Activated CD8-positive, alpha-beta memory T cell treated with anti-CD3 and anti-CD28 coated beads, Interleukin-2, amount 50 U/mL, for 24 hours (primary cell): Measurements from ENCODE around the gene HEPH.
"Not testable (repeated sequence)": the region's sequence is repeated elsewhere in the genome, so short reads cannot be mapped to it uniquely, and the experiment has no call there.

ENCODE experiments used
- DNase-seq: peaks from one replicate; pipeline ENCODE4 v3.0.0-alpha.2; 2020; ENCODE audit errors: extremely low read depth

The HEPH gene, protein sequence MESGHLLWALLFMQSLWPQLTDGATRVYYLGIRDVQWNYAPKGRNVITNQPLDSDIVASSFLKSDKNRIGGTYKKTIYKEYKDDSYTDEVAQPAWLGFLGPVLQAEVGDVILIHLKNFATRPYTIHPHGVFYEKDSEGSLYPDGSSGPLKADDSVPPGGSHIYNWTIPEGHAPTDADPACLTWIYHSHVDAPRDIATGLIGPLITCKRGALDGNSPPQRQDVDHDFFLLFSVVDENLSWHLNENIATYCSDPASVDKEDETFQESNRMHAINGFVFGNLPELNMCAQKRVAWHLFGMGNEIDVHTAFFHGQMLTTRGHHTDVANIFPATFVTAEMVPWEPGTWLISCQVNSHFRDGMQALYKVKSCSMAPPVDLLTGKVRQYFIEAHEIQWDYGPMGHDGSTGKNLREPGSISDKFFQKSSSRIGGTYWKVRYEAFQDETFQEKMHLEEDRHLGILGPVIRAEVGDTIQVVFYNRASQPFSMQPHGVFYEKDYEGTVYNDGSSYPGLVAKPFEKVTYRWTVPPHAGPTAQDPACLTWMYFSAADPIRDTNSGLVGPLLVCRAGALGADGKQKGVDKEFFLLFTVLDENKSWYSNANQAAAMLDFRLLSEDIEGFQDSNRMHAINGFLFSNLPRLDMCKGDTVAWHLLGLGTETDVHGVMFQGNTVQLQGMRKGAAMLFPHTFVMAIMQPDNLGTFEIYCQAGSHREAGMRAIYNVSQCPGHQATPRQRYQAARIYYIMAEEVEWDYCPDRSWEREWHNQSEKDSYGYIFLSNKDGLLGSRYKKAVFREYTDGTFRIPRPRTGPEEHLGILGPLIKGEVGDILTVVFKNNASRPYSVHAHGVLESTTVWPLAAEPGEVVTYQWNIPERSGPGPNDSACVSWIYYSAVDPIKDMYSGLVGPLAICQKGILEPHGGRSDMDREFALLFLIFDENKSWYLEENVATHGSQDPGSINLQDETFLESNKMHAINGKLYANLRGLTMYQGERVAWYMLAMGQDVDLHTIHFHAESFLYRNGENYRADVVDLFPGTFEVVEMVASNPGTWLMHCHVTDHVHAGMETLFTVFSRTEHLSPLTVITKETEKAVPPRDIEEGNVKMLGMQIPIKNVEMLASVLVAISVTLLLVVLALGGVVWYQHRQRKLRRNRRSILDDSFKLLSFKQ

DNA sequence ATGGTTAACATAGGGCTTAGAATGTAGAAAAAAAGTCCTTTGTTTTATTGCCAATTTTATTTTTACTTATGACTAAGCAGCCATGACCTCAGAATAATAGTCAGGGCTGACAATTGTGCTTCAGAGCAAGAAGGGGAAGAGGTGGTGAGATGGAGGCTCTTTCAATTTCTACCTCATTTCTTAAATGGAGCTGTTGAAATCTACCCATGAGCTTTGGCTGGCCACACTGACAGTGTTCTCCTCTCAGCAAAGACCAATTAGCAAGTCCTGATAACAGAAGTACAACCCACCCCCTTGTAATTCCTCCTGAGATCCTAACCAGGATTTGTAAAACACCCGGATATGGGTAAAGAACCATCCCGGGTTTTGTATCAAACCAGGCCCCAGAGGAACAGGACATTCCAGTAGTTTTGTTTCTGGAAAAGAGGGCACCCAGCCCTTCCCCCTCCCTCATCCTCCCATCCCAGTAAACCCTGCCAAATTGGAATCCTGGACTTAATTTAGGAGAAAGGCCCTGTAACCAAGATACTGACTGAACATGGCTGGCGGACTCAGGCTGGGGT, at the start of gene HEPH:
Gene HEPH, plus strand, starts transcription at position 399 of the 563 bp plus-strand sequence. CDS start 6,324 bp downstream, outside the sequence.
- DNase-seq = no peak

DNA sequence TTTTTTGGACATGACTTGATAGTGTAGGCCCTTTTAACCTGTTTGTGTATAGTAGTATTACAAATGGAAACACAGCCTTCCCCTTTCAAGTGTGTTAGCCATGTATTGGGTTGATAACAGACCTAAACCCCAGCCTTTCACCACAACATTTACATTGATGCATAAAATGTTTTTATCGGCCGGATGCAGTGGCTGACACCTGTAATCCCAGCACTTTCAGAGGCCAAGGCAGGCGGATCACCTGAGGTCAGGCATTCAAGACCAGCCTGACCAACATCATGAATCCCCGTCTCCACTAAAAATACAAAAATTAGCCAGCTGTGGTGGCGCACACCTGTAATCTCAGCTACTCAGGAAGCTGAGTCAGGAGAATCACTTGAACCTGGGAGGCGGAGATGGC, 45.3 kb upstream of the HEPH start:
- not testable (repeated sequence) for DNase-seq

DNA sequence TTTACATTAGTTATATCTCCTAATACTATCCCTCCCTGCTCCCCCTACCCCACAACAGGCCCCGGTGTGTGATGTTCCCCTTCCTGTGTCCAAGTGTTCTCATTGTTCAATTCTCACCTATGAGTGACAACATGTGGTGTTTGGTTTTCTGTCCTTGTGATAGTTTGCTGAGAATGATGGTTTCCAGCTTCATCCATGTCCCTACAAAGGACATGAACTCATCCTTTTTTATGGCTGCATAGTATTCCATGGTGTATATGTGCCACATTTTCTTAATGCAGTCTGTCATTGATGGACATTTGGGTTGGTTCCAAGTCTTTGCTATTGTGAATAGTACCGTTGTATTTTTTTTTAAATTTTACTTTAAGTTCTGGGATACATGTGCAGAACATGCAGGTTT, 42.7 kb upstream of the HEPH start:
- DNase-seq = not testable (repeated sequence)

DNA sequence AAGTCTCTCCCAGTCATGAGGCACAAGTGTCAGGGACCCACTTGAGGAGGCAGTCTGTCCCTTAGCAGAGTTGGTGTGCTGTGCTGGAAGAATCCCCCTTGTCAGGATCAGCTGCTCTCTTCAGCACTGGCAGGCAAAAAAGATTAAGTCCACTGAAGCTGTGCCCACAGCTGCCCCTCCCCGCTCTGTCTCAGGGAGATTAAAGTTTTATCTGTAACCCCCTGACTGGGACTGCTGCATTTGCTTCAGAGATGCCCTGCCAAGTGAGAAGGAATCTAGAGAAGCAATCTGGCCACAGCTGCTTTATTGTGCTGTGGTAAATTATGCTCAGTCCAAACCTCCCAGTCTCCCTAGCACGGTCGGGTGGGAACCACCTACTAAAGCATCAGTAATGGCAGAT, 37.4 kb upstream of the HEPH start:
- no peak for DNase-seq

DNA sequence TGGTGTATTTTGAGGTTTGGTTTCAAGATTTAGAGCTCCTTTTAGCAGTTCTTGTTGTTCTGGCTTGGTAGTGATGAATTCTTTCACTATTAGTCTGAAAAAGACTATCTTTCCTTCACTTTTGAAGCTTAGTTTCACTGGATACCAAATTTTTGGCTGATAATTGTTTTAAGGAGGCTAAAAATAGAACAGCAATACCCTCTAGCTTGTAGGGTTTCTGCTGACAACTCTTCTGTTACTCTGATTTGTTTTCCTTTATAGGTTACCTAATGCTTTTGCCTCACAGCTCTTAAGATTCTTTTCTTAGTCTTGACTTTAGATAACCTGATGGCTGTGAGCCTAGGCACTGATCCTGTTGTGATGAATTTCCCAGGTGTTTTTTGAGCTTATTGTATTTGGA, 33.6 kb upstream of the HEPH start:
- no peak for DNase-seq

DNA sequence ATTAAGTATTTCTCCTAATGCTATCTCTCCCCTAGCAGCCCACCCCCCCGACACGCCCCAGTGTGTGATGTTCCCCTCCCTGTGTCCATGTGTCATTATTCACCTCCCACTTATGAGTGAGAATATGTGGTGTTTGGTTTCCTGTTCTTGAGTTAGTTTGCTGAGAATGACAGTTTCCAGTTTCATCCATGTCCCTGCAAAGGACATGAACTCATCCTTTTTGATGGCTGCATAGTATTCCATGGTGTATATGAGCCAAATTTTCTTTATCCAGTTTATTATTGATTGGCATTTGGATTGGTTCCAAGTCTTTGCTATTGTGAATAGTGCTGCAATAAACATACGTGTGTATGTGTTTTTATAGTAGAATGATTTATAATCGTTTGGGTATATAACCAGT, 28.8 kb upstream of the HEPH start:
- not testable (repeated sequence) for DNase-seq

DNA sequence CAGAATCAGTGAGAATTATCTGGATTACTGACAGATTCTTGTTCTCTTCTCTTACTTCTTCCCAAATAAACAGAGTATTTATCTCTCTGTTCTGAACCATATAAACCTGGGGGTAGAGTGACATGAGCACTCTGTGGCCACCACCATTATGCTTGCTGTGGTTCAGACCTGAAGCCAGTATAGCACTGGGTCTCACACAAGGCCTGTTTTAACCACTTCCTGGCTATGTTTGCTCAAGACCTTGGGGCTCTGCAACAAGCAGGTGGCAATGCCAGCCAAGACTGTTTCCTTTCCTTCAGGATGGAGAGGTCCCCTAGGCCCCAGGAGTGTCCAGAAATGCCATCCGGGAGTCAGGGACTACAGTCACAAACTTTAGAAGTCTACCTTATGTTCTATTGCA, 21.7 kb upstream of the HEPH start:
- no peak for DNase-seq

DNA sequence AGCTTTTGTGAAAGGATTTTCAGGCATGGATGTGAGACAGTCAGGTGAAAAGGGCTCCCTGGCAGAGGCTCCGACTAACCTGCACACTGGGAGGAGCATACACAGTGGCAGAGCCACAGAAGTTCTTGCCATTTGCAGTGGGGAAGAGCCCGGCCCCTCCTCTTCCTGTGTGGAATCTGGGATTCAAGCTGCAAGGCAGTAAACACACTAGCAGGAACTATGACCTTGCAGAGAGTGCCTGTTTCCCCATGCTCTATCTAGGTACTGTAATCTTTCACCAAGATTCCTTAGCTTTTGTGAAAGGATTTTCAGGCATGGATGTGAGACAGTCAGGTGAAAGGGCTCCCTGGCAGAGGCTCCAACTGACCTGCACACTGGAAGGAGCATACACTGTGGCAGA, 19.8 kb upstream of the HEPH start:
- DNase-seq = no peak

DNA sequence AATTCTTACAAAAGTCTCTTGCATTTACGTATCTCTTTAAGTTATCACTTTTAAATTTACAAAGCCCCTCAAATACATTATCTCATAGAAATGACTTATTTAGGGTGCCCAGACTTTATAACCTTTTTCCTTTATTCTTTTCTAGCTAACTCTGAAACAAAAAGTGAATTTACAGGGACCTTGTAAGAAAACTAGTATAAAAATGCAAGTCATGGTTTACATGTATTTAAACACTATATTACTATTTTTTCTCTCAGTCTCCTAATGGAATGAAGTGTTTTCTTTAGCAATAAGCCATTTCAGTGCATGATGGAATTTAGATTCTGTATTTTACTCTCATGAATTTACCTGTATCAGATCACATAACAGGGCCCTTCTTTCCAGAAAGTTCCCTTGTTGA, 14.5 kb upstream of the HEPH start:
- no peak for DNase-seq

DNA sequence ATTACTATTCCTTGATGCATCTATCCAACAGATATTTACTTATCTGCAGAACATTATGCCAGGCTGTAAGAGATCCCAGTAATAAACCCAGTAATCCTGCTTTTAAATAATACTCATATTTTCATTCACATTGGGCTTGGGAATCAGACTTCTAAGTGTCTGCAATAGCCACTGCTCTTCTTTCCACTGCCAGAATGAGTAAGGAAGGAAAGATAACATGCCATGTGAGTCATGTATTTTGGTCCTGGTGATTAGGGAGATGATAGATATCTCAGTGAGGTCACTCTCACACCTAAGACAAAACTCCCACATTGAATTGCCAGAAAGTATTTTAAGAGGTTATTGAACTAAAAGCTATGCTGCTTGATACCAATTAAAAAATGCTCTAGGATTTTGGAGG, 13.9 kb upstream of the HEPH start:
- DNase-seq = no peak

DNA sequence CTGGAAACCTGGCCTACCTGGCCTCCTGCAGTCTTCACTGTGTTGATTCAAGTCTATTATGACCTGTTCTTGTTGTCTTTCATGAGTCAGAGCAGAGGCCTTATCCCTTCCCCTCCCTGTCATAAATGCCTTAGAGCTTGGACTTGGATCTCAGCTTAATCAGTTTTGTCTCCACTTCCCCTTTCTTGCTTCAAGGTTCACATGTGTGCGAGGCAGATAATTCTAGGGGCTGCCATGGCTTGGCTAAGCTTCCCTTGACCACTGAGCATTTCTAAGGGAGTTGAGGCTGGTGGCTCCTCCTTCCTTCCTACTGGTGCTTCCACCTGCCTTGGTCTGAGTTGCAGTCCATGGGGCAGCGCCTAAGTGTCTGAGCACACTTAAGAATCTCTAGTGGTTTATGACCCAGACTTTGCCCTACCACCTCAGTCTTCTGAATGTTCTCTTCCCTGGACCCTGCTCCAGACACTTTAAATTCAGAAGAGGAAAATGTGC, 1.7 kb upstream of the HEPH start:
- DNase-seq = no peak

DNA sequence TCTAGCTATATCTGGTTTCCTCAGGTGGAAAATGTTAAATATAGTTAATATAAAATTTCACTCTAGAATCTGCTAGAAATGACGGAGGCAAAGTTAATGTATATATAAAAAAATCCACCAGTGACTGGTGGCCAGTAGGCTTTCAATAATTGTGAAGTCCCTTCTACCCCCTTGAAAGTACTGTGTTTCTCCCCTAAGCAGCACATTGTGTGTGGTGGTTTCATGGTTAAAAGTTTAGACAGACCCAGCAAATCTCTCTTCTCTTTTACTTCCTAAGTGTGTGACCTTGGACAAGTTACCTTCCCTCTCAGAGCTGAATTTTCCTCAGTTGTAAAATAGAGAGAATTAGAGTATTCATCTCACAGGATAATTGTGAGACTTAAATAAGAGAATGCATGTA, 600 bp upstream of the HEPH start:
- DNase-seq = no peak

DNA sequence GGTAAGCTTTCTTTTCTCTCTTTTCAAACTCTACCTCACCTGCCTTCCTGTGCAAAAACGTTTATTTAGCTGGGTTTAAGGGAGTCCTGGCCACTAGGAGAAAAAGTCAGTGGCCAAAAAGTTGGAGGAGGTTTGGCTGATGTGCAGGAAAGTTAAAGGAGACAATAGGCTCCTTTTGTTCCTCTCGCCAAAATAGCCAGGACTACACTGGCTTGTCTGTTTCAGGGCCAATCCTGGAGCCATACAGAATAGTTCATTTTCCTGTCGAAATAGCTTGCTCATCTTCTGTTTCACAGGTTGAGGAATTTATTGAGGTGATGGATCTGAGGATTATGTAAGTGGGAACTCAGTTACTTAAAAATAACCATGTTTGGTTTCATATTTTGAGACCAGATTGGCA, 423 bp downstream of the HEPH start:
- DNase-seq = no peak

DNA sequence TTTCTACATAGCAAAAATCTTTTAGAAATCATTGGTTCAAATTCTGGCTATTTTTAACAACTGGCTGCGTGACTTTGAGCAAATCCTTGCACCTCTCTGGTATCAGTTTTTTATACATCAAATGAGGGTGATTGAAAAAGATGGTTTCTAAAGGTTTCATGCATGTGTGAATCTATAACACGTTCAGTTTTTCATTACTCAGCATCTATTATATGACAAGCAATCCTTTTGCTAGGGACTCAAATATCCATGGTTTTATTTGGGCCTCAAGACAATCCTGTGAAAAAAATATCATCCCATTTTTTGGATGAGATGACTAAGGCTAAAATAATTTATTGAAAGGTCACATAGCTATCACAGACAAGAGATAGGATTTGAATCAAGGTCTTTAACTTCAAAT, 884 bp downstream of the HEPH start:
- DNase-seq = no peak

DNA sequence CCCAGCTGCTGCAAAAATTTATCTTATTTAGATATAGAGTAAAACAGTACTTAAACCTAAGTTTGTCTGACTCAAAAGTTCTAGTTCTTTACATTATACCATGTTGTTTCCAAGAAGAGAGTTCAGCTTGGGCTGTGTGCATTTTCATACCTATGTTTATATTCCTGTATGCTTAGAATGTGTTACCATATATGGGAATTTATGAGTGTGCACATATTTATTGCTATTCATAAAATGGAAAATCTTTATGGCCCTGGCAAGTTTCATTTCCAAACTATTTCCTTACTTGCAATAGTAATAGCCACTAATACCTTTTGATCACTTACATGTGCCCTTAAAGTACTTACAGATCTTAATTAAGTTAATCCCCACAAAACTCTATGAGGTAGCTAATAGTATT, 2.6 kb downstream of the HEPH start:
- DNase-seq = no peak

DNA sequence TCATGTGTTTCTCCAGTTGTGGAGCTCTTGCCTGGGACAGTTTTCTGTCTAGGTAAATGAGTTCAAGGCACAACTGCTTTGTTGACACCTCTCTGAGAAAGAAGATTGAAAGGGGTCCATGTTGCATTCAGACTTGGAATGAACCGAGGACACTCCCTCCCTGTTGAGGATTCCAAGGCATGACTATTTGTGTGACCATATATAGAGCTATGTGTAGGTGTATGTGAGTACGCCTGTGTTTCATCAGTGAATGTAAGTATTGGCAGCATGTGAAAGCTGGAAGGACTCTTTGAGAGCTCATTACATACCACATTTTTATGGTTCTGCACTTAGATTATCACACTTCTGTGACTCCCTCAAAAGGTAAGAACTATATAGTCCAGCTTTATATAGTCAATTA, 3.4 kb downstream of the HEPH start:
- no peak for DNase-seq

DNA sequence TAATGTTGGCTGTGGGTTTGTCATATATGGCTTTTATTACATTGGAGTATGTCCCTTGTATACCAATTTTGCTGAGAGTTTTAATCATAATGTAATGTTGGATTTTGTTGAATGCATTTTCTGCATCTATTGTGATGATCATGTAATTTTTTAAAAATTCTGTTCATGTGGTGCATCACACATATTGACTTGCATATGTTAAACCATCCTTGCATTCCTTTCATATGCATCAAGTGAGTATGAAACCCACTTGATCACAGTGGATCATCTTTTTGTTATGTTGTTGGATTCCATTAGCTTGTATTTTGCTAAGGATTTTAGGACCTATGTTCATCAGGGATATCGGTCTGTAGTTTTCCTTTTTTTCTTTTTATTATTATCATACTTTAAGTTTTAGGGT, 12.1 kb downstream of the HEPH start:
- no peak for DNase-seq

DNA sequence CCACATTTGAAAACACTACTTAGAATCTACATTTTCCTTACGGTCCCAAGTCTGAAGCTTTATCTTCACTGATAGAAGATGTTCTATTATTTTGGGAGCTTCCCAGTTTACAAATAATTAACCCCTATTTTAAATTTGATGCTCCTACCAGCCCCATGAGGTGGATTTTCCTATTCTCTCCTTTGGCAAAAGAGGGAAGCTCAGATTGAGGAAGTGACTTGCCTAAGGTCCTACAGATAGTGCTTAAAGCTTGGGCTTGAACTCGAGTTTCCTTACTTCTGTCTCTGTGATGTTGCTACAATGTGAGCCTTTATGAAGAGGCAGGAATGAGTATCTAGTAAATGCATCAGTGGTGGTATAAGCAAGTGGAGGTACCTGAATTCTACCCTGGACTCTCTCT, 27.5 kb downstream of the HEPH start:
- no peak for DNase-seq

DNA sequence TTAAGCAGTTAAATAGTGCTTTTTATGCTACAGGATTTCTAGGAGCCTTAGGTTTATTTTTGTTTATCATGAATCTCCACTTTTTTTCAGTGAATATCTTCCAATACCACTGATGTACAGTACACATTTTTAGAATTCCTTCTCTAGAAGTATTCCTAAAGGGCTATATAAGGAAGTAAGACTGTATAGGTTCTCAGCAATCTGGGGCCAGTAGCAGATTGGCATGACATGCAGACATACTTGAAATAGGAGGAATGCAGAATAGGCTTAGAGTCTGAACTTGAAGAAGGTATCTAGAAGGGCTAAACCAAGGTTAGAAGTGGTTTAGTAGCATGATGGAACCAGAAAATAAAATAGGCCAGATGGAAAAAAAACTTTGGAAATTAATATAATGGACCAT, 29.8 kb downstream of the HEPH start:
- DNase-seq = no peak

DNA sequence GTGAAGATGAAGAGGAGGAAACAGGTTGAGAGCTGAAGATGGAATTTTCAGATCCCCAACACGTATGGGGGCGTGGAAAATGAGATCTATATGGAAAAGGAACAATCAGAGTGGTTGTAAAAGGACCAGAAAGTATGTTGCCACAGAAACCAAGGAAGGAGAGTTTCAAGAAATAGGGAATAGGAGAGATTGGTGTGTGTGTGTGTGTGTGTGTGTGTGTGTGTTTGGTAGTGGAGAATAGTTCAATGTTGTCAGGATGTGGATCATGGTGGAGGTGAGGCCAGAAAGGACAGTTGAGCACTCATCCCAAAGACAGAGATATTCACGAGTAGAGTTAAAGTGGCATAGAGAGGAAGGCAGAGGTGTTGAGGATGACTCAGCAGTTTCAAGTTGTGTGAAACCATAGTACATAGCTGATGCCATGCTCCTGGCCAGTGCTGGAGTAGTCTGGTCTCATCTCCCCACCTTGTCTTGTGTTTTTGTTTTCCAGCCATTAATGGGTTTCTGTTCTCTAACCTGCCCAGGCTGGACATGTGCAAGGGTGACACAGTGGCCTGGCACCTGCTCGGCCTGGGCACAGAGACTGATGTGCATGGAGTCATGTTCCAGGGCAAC, 36.1 kb downstream of the HEPH start:
- no peak for DNase-seq
